Fibroblast of skin of right biceps (primary cell): ENCODE measurements around the gene SPATS2.
"Not testable (repeated sequence)": the region's sequence is repeated elsewhere in the genome, so short reads cannot be mapped to it uniquely, and the experiment has no call there.

Source experiments
- DNase-seq: peaks from one replicate; pipeline ENCODE4 v3.0.0-alpha.2; 2013

SPATS2 gene

DNA sequence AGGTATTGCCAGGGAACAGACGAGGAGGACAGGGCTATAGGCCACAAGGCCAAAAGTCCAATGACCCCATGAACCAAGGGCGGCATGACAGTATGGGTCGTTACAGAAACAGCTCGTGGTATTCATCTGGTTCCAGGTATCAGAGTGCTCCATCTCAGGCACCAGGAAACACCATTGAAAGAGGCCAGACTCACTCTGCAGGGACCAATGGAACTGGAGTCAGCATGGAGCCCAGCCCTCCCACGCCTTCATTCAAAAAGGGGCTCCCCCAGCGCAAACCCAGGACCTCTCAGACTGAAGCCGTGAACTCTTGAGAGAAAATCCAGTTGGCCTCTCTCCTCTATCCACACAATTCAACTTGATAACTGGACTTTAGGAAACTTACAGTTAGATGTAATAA is 158.7 kb downstream of the SPATS2 start:
- DNase-seq: no peak

- no peak for DNase-seq
These were observed 160.3 kb downstream of the SPATS2 start for GRCh38 chr12:49527361-49528130.

- no peak for DNase-seq
These were observed 162.2 kb downstream of the SPATS2 start for GRCh38 chr12:49529414-49529813.

DNA sequence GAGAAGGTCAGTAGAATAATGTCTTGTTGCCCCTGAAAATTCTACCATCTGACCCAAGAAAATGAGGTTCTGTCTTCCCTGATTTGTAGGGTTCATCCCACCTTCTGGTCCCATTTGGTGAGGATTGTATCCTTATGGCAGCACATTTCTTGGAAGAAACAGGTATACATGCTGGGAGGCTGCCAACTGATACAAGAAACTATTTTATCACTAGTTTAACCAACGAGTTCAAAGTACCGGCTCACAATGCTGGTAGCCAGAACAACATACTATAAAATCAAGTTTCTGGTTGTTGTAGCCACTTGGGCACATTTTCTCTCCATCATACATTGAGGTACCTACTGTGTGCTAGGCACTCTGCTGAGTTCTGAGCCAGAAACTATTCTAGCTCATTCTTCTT is 164.5 kb downstream of the SPATS2 start:
- no peak for DNase-seq

- no peak for DNase-seq
These were observed 166.1 kb downstream of the SPATS2 start for GRCh38 chr12:49533331-49533730.

GRCh38 chr12:49534122-49534521 is 166.9 kb downstream of the SPATS2 start:
- not testable (repeated sequence) for DNase-seq

GRCh38 chr12:49534731-49535278 is 167.5 kb downstream of the SPATS2 start:
- DNase-seq: no peak

GRCh38 chr12:49535921-49536525 is 168.8 kb downstream of the SPATS2 start:
- peak; percentile 25 for DNase-seq

- no peak for DNase-seq
These were observed 169.3 kb downstream of the SPATS2 start for GRCh38 chr12:49536526-49537071.

DNA sequence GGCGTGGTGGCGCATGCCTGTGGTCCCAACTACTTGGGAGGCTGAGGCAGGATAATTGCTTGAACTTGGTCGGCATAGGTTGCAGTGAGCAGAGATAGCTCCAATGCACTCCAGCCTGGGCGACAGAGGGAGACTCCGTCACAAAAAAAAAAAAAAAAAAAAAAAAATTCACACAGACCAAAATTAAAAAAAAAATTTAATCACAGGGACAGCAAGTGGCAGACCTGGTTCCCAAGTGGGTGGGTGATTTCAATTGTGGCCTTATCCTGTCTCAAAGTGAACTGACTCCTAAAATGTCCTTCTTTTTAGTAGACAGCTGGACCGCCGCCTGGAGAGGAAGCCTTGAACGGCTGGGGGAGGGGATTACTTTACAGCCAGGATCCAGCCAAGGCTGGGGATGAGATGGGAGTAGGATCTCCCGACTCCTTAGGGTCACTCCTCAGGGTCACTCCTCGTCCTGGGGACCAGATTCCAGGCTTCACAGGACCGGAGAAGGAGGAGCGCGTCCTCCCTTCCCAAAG is 170.0 kb downstream of the SPATS2 start:
- no peak for DNase-seq

DNA sequence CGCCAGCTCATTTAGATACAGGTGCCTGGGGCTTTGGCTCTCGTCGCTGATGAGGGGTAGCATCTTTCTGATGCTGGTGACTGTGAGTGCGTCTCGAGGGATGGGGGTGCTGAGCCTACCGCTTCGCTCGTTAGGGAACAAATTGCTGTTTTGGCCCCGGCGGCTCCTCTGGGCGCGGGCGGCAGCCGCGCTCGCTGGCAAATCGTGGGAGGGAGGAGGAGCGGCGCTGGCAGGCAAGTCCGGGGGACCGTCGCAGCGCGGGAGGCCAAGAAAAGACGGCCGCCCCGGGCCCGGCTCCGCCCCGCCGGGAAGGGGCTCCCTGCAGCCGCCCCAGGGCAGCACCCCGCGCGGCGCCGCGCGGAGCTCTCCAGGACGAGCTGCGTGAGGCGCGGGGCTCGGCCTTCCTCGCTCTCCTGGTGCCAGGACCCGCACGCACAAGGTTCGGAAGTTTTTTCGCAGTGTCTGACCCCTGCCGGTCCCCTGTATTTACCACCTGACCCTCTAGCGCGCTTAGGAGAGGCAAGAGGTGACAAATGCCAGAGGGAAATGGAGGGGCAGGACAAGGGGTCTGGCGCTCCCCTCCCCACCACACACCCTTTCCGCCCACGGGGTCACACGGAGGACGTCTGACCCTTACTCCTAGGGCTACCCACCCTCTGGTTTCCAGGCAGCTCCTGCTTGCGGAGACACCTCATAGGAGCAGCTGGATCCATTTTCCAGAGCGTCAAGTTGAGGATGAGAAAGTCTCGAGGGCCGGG is 170.7 kb downstream of the SPATS2 start:
- DNase-seq: no peak

GRCh38 chr12:49538510-49539403 is 171.5 kb downstream of the SPATS2 start, which contains the start of gene KCNH3:
Gene KCNH3, plus strand, starts transcription at chr12:49539030. Its CDS starts 387 bp downstream, at chr12:49539417.
- peak; percentile 67 for DNase-seq

GRCh38 chr12:49539406-49540228 is 172.4 kb downstream of the SPATS2 start:
- no peak for DNase-seq

DNA sequence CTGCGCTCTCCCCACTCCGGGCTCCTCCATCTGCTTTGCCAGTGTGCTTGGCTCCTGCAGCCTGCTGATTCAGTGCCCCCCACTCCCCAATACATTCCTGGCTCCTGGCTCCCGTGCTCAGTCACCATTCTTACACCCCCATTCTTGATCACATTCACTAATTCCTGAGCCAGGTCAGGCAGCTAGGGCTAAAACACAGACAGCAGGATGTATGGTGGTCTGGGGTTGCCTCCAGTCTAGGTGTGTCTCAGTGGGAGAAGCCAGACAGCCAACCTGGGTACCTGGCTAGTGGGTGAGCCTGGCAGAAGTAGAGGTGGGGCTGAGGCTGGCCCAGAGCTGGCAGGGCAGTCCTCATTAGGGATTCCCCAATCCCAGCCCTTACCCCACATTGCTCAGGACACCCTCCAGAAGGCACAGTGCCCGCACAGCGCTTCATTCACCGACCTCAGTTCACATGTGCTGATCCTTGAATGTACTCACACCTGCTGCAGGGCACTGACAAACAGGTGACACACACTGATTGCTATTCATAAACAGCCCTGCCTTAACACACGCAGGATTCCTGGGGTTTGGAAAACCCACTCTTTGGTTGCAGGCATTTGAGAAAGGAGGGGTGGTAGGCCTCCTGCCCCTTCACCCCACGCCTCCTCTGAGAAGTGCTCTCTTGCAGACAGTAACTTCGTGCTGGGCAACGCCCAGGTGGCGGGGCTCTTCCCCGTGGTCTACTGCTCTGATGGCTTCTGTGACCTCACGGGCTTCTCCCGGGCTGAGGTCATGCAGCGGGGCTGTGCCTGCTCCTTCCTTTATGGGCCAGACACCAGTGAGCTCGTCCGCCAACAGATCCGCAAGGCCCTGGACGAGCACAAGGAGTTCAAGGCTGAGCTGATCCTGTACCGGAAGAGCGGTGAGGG is 173.2 kb downstream of the SPATS2 start:
- no peak for DNase-seq

DNA sequence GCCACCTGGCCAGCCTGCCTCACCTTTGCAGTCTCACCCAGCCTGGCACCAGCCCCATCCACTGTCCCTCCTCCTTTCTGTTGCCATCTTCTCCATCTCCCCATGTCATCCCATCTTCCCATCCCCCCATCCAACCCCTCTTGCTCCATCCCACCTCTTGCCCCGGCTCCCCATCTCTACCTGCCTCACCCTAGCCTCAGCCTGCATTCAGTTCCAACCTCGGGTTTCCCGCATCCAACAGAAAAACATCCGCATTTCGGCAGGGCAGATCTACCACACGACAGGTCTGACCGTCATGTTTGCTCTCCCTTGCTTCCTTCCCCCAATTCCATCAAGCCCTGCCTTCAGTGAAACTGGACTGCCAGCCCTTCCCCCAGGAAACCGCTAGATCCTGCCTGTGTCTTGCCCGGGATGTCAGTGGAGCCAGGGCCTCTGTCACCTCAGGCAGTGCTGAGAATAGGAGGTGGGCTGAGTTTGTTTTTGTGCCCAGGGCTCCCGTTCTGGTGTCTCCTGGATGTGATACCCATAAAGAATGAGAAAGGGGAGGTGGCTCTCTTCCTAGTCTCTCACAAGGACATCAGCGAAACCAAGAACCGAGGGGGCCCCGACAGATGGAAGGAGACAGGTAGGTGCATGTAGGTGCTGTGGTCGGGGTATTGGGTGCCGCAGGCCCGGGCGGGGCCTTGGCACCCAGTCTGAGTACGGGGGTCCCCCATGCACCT is 174.0 kb downstream of the SPATS2 start:
- no peak for DNase-seq

DNA sequence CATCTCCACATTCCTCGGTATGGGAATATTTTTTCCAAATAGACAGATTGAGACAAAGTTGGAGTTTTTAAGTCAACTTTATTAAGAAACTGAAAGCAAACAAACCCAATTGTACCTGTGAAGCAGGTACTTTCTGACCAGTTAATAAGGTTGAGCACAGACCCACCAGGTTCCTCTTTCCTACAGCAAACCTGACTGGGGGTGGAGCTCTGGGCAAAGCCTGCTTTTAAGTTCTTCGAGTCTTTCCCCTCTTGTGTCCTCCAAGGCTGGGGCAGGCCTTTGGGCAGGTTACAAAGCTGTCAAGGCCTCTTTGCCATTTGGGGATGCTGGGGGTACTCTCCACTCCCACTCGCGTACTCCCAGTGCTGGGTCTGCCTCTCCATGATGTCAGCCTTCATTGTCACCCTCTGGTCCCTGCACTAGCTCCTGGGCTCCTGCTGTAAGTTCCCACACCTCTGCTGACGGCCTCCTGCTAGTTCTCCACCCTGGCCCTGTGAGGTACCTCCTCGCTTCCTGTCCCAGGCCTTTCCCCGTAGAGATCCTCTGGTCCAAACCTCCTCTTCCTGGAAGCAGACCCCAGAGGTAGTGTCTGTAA is 174.7 kb downstream of the SPATS2 start:
- no peak for DNase-seq

DNA sequence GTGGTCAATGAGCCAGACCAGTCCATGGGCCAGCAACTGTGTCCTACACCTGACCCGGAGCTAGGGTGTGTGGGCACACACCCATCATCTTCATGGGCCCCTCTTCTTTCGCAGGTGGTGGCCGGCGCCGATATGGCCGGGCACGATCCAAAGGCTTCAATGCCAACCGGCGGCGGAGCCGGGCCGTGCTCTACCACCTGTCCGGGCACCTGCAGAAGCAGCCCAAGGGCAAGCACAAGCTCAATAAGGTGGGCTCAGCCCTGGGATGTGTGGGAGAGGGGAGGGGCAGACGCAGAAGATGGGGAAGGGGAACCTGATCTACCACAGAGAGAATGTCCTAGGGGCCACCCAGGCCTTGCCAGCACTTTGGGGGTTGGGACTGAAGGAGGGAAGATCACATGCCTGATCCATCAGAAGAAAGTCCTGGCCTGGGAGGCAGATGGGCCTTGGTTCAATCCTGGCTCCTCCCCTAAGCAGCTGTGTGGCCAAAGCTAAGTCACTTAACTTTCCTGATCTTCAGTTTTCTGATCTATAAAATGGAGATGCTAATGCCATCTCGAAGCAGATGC is 175.4 kb downstream of the SPATS2 start:
- no peak for DNase-seq

GRCh38 chr12:49543221-49543913 is 176.1 kb downstream of the SPATS2 start:
- no peak for DNase-seq
